ENCODE data around the gene PTMS.

GRCh38 chr12:6782850-6783566 lies 16.8 kb downstream of the PTMS start:
- TF ChIP-seq, protein P1, sequence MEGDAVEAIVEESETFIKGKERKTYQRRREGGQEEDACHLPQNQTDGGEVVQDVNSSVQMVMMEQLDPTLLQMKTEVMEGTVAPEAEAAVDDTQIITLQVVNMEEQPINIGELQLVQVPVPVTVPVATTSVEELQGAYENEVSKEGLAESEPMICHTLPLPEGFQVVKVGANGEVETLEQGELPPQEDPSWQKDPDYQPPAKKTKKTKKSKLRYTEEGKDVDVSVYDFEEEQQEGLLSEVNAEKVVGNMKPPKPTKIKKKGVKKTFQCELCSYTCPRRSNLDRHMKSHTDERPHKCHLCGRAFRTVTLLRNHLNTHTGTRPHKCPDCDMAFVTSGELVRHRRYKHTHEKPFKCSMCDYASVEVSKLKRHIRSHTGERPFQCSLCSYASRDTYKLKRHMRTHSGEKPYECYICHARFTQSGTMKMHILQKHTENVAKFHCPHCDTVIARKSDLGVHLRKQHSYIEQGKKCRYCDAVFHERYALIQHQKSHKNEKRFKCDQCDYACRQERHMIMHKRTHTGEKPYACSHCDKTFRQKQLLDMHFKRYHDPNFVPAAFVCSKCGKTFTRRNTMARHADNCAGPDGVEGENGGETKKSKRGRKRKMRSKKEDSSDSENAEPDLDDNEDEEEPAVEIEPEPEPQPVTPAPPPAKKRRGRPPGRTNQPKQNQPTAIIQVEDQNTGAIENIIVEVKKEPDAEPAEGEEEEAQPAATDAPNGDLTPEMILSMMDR (IDR thresholded peaks at IDR 0.05): no peak
- no peak for TF ChIP-seq POLR2A (IDR thresholded peaks at IDR 0.05)

Data from adrenal gland (tissue), 5 donors.